Activated naive CD4-positive, alpha-beta T cell treated with Interleukin-2 at 50 U/mL for 16 hours (primary cell): ENCODE results near the gene CAMK1D.

Source experiments
- DNase-seq: peaks from one replicate; pipeline ENCODE4 v3.0.0-alpha.2; 2020

CAMK1D gene

DNA sequence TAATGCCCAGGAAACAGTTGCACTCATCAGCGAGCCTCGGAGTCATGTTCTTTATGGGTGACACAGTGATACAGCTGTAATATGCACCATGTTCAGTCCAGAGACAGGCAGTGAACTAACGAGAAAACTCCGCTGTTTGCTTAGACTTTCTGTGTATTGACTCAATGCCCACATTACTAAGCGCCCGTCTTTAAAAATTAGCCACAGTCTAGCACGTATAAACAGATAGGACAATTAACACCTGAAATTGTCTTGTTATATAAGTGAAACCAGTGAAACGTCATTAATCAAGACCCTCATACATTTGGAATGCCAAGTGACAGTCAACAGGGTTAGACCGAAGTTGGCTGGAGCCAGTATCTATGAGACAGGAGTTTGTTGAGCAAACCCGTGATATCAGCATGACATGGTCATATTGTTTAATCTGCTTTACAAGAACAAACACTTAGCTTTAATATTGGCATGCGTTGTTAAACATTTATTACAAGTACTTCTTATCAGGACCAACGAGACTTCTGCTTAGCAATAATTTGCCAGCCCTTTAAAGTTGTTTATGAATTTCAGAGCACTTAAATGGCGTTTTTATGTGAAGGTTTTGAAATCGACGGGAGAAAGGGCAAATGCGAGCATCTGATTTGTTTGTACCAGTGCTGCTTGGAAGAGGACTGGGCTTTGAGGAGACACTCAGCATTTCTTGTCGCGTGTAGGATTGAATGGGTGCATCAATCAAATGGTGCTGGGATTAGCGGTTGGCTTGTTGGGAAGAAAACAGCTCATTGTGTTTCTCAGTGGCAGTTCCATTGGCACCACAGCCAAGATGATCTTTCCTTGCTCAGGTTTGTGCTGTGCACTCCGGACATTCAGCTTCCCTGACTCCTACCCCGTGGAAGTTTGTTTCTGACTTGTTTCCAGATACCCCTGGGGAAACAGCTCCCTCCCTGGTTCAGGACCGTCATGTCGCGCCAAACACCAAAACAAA is 56.3 kb downstream of the CAMK1D start:
- no peak for DNase-seq

DNA sequence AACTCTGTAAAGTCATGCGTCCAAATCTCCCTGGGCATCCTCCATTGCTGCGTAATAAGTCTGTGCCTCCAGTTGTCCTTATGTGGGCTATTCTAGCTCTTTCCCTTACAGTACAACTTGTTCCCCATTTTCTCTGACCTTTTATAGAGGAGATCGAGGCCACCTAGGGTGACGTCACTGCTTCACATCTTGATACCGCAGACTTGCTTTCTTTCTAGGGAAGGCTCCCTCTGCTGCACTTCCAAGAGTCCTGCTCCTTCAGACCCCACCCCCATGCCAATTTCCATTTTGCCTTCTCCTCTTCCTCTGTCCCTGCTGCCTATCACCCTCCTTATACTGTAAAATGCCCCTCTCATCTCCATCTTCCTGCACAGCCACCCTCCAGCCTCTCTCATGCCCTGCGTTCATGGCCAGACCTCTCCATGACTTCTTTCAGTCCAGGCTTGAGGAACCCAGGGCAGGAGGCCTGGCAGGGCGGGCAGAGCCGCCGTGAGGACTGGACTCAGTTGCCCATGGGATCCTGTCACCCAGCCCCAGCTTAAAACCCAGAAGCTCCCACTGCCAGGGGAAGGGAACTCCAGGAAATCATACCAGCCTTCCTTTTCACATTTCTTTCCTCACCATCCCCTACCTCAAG is 57.5 kb downstream of the CAMK1D start:
- no peak for DNase-seq

DNA sequence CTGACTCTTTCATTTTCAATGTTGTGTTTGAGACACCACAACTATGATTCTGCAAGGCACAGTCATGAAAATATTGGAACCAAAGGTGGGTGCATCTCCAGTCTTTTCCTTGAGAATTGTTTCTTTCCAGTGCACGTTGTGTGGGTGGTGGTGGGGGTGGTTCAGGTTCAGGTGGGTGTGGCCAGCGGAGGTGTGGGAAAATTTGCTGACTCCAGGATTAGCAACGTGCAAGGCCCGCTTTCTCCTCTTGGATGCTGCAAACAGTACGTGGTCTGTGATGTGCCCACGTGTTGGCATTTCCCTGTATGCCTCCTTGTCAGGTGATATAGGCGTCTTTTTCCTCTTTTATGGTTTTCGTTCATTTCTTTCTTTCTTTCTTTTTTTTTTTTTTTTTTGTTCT is 59.1 kb downstream of the CAMK1D start:
- no peak for DNase-seq

DNA sequence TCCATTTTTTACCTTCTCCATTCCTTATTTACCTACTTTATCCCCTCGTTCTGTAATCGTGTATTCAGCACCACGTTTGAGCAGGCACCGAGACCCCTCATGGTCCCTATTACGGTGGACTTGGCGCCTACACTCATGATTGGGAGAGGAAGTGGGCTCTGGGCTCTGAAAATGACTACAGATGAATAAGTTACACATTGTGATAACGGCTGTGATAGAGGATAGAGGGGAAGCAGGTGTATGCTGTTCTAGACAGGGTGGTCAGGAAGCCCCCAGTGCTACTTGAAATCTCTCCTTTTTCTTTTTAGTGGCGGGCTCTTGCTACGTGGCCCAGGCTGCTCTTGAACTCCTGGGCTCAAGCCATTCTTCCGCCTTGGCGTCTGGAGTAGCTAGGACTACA is 59.8 kb downstream of the CAMK1D start:
- DNase-seq = no peak

DNA sequence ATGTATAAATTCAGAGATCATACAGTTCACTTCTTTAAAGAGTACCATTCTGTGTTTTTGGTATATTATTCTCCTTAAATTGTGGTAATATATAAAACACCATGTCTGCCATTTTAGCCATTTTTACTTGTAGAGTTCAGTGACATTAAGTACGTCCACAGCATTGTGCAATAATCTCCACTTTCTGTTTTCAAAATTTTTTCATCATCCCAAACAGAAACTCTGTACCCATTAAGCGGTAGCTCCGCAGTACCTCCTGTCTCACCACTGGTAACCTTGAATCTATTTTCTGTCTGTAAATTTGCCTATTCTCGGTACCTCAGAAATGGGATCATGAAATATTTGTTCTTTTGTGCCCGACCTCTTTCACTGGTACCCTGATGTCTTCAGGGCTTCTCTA is 60.3 kb downstream of the CAMK1D start:
- DNase-seq = no peak

DNA sequence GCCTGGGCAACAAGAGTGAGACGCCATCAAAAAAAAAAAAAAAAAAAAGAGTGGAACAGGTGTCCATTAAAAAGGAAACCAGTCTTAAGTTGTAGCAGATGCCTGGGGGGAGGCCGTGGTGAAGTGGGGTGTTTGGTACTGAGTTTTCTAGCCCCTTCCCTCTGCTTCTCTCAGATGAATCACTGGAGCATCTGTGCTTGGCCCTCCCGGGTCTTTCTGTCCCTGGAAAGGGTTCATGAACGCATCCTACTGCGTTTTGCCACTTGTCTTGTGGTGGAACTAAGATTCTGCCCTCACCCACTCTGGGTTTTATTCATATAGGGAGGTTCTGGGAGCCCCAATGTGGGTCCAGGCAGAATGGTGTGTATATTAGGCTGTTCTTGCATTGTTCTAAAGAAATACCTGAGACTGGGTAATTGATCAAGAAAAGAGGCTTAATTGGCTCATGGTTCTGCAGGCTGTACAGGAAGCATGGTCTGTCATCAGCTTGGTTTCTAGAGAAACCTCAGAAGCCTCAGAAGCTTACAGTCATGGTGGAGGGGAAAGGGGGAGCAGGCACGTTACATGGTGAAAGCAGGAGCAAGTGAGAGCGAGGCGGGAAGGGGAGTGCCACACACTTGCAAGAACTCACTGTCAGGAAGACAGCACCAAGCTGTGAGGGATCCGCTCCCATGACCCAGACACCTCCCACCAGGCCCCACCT is 63.5 kb downstream of the CAMK1D start:
- peak; percentile 40 for DNase-seq

DNA sequence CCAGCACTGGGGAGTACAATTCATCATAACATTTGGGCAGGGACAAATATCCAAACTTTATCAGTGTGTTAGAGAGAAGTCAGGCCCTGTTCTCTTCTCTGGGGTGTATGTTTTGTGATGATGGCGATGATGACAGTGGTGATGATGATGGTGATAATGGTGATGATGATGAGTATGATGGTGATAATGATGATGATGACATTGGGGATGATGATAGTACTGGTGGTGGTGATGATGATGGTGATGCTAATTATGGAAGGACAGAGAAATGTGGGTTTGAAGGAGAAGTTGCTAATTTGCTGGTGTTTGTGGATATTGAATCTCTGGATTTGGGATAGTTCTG is 64.0 kb downstream of the CAMK1D start:
- DNase-seq = no peak

DNA sequence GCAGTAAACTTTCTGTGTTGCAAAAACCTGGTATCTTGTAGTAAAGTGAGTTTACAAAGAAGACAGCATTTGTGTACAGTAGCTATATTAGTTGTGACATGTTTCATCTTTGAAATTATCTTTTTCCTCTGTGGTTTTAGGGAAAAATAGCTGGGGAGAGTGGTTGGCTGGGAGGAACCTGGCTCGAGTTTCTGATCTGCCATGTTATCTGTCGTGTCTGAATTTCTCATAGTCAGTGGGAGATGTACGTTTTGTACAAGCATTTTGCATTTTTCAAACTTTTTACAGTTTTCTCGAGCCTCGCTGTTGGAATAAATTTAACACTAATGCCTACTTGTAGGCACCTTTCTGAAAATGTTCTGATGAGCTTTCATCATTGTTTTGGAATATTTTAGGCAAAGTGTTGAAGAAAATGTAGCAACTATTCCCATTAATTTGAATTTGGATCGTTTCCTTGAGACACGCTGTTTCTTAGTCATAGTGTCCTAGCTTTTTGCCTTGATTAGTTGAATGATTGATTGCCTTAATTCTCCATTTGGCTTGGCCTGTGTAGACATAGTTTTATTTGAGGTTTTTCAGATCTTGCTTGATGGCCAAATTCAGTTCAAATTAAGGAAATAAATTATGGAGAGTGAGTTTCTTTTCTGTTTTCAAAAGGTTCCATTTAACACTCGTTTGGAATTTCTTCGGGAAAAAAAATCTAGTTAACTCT is 65.1 kb downstream of the CAMK1D start:
- no peak for DNase-seq

DNA sequence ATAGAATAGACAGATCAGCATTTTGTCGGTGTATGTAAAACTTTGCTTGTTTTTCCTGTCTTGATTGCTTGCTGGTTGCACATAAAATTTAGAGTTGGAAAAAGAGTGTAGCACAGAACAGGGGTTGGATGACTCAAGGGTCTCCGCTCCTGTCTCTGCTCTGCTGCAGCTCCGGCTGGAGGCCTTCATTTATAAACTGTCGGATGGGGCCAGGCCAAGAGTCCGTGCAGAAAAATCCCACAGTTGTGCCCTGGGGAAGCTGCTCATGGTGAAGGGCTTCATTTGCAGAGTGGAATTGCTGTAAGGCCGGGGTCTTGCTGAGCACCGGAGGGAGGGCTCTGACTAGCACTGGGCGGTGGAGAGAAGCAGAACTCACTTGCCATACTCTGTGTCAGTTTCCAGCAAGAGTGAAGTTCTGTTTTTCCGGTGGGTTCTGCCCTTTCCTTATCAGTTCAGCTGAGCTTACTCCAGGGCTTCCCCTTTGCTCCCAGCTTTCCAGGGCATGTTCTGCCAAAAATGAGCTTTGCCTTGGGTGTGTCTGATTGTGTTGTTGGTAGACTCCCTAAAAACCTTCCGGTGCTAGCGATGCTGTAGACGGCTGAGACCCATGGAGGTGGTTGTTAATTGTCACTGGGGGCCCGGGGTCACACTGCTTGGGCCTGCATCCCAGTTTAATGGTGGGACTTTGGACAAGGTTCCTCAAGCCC is 67.2 kb downstream of the CAMK1D start:
- no peak for DNase-seq

DNA sequence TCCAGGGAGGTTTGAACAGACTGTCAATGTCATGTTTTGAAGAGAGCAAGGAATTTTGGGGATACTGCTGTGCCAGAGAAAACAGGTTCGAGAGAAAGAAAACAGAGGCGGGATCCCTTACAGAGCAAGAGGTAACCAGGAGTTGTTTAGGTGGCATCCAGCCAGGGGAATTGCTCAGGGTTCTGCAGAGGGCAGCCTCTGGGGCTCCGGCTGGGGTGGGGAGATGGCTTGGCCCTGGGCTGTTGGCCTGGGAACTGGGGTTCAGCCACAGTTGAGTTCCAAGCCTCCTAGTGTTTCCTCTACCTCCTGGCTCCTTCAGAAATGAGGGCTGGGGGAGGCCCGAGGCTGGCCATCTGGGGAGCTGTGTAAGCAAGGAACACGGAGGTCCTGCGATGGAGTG is 68.0 kb downstream of the CAMK1D start:
- DNase-seq = no peak

DNA sequence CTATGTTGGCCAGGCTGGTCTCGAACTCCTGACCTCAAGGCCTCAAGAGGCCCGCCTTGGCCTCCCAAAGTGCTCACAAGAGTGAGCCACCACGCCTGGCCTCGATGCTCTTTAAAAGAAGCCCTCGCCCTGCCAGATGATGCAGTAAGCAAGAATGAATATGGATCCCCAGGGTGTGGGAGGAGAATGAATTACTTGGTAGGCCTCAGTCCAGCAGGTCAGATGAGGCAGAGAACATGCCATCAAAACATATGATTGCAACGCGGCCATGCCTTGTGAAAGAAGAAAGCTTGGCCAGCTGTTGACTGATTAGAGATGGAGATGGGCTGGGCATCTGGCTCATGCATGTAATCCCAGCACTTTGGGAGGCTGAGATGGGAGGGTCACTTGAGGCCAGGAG is 68.7 kb downstream of the CAMK1D start:
- no peak for DNase-seq

DNA sequence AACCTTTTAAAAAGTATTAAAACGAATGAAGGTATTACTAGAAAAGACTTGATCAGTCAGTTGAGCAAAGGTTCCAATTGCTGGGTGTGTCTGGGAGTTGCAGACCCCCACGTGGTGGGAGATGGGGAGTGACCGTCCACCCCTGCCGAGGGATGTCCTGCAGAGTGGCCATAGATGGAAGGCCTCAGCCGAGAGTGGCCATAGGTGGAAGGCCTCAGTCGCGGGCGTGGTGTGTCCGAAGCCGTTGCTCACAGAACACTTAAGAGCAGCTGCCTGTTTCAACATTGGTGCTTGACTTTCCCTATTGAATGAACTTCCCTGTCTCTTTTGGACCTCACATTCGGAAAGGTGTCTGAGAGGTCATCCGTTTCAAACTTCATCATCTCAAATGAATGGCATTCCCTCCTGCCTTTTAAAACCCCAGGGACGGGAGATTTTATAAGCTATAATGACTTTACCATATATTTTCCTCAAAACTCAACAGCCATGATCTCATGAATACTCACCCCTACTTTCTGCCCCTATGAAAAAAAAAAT is 69.4 kb downstream of the CAMK1D start:
- DNase-seq = no peak

DNA sequence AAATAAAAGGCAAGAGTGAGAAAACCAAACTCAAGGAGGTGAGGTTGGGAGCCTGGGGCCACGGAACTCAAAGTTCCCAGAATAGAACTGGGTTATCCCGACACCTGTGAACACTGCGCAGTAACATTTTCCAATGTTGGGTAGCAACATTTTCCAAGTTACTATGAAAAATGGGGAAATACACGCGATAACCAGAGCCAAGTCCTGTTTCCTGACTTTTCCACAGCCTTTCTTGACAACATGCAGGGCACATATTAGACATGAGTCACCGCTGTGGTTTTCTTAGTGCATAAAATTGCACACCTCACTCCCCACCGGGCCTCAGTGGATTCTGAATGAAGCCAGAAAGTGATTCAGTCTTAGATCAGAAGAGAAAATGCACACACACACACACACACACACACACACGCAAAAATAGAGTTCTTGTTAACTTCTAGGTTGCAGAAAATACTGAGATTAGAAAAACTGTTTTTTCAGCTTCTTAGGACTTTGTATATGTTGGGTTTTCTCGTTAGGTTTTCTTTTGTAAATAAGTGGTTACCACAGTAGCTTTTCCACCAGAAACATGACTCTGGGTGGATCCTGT is 70.0 kb downstream of the CAMK1D start:
- peak; percentile 72 for DNase-seq

DNA sequence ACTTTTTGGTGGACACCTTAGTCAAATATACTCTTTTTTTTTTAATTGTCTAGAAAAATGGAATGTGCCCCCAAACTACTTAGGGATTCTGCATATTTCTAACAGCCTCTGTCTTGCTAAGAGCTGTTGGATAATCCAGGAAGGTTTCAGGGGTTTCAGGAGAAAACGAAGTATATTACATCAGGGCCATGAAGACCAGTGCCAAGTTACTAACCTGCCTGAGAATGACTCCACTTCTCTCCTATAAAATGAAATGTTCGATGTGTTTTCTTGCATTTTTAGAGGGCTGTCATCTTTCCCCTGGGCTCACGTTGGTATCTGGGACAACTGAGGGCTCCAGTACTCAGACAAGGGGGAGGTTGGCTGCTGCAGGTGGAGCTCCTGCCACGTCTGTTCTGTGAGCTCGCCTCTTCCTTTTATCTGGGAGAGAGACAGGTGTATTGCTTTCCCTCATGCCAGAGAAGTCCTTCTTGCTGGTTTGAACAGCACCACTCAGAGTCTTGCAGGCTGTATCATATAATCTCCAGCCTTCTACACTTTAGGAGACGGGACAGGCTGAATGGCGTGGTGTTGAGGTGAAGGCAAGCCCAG is 71.3 kb downstream of the CAMK1D start:
- no peak for DNase-seq

DNA sequence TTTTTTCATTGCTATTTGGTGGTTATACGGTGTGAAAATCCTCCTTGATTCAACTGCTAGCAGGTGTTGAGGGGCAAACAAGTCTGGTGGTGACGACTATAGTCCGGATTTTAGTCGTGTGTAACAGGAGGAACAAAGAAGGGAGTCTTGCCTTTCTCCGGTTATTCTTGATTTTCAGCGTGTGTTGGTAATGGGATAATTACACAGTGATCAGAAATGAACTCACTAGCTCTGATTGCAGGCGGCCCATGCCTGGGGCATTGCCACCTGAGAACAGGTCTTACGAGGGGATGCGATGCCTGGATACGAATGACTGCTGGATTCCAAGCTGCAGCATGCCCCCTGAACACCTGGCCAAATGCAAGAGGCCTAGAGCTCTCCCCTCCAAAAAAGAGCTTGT is 72.8 kb downstream of the CAMK1D start:
- no peak for DNase-seq

DNA sequence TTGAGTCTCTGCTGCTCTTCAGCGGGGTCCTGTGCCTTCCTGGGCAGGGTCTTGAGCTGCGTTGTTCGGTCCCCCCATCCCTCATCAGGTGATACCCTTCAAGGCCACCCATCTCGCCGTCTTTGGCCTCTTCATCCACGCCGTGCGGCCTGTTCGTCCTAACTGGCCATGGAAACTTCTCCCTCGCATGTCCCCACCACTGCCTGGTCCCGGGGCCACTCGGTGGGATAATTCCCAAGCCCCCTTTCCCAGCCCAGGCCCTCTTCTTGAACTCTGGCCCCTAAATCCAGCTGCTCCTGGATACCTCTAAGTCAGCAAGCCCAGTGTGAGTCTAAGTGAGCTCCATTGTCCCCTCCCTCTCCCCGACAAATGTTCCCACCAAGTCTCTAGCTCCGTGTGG is 74.5 kb downstream of the CAMK1D start:
- no peak for DNase-seq

DNA sequence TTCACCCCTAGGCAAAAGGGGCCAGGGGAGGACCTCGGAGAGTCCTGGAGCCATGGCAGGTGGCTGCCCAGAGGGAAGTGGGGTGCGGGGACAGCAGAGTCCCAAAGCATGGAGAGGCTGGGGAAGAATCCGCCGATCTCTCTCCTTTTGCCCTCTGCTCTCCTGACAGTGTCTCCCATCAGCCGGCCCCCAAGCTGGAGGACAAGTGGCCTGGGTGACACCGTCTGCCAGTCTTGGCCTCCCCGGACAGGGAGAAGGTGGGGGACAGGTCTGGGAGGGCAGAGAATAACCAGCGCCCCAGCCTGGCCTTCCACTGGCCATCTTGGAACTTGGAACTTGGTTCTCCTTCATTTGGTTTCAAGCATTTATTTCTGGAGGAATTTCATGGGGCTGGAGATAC is 77.9 kb downstream of the CAMK1D start:
- DNase-seq = no peak

DNA sequence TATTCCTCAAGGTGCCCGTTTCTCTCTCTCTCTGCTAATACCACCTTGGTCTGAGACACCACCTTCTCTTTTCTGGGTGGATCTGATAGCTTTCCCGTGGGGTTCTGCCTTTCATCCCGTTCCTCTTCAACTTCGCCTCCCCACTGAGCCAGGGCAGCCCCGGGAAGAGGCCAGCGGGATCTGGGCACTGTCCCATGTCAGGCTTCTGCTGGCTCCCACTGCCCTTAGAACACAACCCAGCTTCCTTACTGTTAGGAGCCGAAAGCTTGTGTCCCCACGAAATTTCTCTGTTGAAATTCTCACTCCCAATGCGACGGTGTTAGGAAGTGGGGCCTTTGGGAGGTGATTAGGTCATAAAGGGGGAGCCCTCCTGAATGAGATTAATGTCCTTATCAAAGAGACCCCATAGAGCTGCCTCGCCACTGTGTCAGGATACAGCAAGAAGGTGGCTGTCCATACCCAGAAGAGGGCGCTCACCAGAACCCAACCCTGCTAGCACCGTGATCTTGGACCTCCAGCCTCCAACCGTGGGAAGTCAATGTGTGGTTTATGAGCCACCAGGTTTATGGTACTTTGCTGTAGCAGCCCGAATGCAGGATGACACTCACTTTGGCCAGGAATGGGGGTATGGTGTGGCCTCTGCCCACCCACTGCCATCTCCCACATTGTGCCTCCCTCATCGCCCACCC is 79.2 kb downstream of the CAMK1D start:
- DNase-seq = no peak

DNA sequence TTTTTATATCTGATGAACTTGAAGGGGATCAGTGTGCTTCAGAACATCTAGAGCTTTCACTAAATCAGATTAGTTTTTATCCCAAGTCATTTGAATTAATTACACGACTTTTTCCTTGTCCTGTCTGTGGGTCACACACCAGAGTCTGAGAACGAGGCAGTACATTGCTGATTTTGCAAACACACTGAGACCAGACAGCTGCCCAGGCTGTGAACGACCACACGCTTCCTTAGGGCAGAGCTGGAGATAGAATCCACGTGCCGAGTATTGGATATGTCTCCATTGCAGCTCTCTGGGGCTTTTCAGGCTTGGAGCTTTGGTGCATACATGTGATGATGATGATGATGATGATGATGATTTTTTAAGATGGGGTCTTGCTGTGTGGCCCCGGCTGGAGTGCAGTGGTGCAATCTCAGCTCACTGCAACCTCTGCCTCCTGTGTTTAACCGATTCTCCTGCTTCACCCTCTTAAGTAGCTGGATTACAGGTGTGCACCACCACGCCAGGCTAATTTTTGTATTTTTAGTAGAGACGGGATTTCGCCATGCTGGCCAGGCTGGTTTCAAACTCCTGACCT is 81.1 kb downstream of the CAMK1D start:
- no peak for DNase-seq
